AG08395 (cell line): ENCODE results near the gene GSTT2B.
"Not testable (repeated sequence)": the region's sequence is repeated elsewhere in the genome, so short reads cannot be mapped to it uniquely, and the experiment has no call there.

ENCODE experiments used
- DNase-seq: peaks from one replicate; pipeline ENCODE4 v3.0.0; 2012; ENCODE audit warnings: mixed read lengths, low spot score

The GSTT2B gene

DNA sequence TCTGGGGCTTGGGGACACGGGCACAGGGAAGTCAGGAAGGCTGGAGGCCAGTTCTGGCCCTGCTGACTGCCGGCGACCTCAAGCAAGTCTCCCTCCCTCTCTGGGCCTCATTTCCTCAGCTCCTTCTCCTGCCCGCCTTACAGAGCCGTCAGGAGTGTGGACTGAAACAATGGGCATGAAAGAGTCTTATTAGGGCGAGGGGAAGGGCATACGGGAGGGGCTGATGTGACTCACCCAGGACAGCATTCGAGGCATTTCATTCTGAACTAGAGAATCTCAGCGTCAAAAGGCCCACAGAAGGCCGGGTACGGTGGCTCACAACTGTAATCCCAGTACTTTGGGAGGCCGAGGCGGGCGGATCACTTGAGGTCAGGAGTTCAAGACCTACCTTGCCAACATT is 20.8 kb downstream of the GSTT2B start:
- not testable (repeated sequence) for DNase-seq

- no peak for DNase-seq
Measured at GRCh38 chr22:23939017-23939357, 22.0 kb downstream of the GSTT2B start.

DNA sequence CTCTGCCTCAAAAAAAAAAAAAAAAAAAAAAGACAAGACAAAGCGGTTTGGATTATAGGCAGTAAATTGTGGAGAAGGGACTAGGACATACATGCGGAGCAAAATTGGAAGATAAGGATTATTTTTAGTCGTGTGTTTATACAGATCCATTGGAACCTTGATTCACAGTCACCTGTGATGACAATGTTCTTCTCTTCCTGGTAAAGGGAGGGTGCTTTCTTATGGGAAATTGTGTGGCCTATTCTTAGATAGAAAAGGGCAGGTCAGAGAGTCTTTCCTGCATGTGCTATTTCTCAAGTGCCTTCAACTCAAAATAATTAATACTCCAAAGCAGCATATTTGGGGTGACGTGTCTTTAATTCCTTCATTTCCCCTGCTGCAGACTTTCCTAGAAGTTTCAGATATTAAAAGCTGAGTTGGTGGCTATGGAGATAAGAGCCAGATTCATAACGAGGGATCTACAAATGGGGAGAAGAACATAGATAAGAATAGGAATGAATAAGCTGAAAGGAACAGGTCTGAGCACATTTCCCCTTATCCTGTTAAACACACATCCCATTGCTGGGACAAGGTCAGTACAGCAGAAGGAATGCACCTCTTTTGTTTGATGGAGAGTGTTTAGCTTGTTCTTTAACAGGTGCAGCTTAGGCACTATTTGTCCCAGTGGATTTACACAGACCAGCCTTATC is 22.5 kb downstream of the GSTT2B start:
- DNase-seq, result no peak

DNA sequence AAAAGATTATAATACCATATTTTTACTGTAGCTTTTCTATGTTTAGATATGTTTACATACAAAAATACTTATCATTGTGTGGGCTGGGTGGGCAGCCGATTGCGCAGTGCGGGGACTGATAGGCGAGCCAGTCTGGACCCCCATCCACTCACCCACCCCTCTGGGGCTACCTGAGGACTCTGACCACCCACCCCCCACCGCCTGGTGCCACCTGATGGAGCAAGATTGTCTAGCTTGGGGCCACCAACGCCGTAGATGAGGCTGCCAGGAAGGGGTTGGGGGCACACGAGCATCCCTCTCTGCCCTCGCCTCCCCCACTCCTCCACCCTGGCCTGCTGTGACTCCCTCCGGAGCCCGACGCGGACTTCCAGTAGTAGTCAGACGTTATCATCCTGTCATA is 34.4 kb downstream of the GSTT2B start:
- DNase-seq, result no peak

DNA sequence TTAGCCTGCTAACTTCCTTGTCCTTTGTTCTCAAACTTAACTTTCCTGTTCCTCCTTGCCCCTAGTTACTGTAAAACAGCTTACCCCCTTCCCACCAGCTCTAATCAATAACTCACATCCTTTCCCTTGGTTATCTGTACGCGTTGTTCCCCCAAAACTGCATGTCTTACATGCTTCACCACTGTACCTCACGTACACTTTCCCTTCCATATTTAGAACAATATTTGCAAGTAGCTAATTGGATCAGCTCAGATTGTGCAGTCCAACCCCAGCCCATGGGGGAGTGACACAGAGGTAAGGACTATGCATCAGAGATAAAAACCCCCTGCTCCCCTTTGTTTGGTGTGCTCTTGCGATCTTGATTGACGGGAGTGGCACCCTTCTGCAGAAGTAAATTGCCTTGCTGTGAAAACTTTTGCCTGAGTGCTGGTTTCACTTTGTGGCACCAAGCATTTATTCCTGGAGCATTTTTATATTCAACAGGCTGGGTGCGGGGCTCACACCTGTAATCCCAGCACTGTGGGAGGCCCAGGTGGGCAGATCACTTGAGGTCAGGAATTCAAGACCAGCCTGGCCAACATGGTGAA is 35.9 kb downstream of the GSTT2B start:
- DNase-seq, result peak; percentile 0

DNA sequence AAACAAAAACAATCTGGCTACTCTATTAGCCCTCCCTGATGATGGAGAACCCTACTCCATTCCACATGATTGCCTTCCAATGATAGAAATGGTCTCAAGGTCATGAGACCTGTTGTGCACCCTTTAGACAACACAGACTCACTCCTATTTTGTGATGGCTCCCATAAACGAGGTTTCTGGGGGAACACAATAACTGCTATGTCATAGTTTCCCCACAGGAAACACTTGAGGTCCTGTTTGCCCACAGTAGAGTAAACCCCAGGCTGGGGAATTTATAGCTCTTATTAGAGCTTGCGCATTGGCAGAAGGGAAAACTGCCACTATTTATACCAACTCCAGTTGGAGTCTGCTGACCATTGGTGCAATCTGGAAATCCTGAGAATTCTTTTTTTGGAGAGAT is 38.1 kb downstream of the GSTT2B start:
- DNase-seq, result peak; percentile 0

GRCh38 chr22:23921586-23922201 is 39.3 kb downstream of the GSTT2B start:
- DNase-seq, result not testable (repeated sequence)

DNA sequence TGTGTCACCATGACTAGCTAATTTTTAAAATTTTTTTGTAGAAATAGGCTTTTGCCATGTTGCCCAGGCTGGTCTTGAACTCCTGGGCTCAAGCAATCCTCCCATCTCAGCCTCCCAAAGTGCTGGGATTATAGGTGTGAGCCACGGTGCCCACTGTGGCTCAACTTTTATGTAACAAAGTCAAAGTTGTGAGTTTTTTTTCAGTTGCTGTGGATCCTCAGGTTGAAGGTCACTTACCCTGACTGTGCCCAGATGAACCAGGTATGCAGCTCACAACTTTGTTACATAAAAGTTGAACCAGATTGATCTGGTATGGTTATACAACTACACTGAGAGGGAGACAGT is 40.8 kb downstream of the GSTT2B start:
- not testable (repeated sequence) for DNase-seq

- no peak for DNase-seq
Measured at GRCh38 chr22:23915290-23915689, 45.7 kb downstream of the GSTT2B start.

- peak; percentile 99 for DNase-seq
Measured at GRCh38 chr22:23913661-23914353, 47.2 kb downstream of the GSTT2B start.

DNA sequence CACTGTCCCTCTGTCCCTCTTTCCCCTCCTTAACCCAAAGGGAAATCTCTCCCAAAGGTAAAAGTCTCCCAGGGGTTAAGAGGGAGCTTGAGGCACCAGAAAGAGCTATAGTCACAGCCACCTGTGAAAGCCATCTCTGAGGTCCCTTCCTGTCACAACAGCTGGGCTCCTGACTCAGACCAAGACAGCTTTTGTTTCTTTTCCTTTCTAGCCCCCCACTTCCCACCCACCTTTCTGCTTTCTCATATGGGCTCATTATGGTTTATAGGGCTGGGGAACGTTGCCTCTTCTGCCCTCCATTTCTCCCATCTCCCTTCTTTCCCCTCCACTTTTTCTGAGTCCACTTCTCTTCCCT is 47.7 kb downstream of the GSTT2B start:
- DNase-seq, result no peak

GRCh38 chr22:23912293-23912903 is 48.6 kb downstream of the GSTT2B start:
- no peak for DNase-seq

DNA sequence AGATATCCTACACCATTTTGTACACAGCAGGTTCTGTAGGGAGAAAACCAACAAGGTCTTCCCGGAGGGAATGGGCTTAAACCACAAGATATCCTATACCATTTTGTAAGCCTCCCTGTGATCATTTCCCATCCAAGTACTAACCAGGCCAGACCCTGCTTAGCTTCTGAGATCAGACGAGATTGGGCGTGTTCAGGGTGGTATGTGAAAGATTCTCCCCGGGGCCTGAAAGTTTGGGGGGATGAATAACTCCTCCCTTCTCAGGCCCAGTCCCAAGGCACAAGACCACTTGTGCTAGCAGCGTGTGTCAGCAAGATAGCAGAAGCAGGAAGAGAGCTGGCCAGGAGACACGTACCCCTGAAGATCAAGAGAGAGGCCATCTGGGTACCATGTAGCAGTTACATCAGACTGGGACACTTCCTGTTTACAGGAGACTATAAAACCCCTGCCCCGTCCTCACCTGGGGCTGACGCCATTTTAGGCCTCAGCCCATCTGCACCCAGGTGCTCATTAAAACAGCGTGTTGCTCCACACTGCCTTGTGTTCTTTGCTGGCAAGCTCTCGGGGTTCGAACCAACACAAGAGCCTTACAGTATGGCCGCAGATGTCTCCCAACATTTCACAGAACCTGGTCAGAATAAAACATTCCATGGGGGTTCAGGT is 49.5 kb downstream of the GSTT2B start:
- DNase-seq, result no peak

DNA sequence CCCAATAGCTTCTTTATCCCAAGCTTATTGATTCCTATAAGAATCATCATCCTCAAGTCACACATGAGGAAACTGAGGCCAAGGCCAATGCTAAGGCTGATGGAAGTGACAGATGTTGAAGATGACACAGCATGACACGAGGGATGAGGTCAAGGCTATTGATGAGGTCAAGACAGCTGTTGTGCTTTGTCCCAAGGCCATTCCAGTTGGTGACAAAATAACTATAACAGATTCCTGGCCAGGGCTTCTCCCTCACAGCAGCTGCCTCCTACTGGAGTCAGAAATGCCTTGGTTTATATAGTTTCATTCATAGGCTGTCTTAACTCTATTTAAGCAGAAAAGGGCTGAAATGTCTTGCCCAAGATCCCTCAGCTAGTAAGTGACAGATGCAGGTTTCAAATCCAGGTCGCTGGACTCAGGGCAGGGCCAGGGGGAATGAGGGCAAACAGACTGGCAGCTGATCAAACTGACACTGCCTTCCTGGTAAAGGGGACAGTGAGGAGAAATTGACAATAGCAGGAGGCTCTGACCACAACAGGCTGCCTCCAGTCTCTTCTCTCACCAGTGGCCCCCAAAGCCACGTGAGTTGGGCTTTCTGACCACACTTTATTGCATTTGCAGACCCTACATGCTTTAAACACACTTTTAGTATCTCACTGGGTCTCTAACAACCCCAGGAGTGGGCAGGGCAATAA is 50.4 kb downstream of the GSTT2B start:
- DNase-seq, result no peak

GRCh38 chr22:23909296-23909898 is 51.6 kb downstream of the GSTT2B start:
- no peak for DNase-seq

GRCh38 chr22:23908587-23909205 is 52.3 kb downstream of the GSTT2B start:
- DNase-seq, result no peak

GRCh38 chr22:23907423-23907822 is 53.6 kb downstream of the GSTT2B start:
- DNase-seq, result not testable (repeated sequence)
